Measurements from ENCODE around the gene ASB7. TPM values are rescaled to one million over a fixed set of nuclear protein-coding genes. Genes with fewer than 3 reads are reported as not detected.

The ASB7 gene
- total RNA-seq, 1 experiment from 2014 or later, result 12.9 TPM

DNA sequence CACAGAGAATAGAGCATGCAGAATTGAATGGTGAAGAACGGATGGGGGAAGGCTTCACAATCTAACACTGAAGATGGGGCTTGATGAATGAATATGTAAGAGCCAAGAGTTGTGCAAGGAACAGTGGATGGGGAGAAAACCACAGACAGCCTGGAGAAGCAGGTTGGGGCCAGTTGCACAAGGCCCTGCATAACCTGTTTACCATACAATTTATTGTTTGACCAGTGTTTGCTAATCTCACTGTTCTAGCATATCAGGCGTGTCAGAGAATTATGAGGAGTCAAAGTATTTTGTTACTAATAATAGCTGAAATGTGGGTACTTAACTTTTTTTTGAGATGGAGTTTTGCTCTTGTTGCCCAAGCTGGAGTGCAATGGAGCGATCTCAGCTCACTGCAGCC, 36.8 kb upstream of the ASB7 start (continued):
- no peak for TF ChIP-seq CREB1 (CRISPR knock-in tag; IDR thresholded peaks at IDR 0.05)
- TF ChIP-seq, protein P1, sequence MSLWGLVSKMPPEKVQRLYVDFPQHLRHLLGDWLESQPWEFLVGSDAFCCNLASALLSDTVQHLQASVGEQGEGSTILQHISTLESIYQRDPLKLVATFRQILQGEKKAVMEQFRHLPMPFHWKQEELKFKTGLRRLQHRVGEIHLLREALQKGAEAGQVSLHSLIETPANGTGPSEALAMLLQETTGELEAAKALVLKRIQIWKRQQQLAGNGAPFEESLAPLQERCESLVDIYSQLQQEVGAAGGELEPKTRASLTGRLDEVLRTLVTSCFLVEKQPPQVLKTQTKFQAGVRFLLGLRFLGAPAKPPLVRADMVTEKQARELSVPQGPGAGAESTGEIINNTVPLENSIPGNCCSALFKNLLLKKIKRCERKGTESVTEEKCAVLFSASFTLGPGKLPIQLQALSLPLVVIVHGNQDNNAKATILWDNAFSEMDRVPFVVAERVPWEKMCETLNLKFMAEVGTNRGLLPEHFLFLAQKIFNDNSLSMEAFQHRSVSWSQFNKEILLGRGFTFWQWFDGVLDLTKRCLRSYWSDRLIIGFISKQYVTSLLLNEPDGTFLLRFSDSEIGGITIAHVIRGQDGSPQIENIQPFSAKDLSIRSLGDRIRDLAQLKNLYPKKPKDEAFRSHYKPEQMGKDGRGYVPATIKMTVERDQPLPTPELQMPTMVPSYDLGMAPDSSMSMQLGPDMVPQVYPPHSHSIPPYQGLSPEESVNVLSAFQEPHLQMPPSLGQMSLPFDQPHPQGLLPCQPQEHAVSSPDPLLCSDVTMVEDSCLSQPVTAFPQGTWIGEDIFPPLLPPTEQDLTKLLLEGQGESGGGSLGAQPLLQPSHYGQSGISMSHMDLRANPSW (CRISPR knock-in tag; conservative IDR thresholded peaks at IDR 0.05; ENCODE audit: low read depth), result no peak
- TF ChIP-seq ZNF121 (CRISPR knock-in tag; IDR thresholded peaks at IDR 0.05), result no peak
- TF ChIP-seq CDX4 (CRISPR knock-in tag; IDR thresholded peaks at IDR 0.05; ENCODE audit: borderline replicate concordance), result no peak
- no peak for TF ChIP-seq NFYB (CRISPR knock-in tag; conservative IDR thresholded peaks at IDR 0.05; ENCODE audit: low read depth)
- no peak for TF ChIP-seq ELF4 (CRISPR knock-in tag; IDR thresholded peaks at IDR 0.05; ENCODE audit: low read depth)

DNA sequence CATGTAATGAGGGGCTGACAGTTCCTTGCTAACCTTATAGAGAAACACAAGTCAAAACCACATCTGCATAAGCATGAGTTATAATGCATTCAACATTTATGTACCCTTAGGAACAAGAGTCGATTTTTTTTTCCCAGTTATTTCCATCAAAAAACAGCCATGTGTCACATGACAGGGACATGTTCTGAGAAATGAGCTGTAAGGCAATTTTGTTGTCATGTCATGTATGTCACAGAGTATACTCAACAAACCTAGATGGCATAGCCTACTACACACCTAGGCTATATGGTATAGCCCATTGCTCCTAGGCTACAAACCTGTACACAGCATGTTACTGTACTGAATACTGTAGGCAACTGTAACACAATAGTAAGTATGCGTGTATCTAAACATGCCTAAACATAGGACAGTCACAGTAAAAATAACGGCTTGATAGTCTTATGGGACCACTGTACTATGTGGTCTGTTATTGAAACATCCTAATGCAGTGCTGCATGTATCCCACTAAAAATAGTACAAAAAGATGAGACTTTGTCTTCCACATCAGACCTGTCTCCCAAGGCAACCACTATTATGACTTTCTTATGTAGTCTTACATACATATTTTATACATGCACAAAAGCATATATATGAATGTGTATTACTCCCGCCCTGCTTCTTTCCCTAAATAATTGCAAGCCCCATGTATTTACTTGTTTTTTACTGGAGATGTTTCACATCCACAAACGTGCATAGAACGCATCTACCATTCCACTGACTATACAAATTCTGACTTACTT, 35.4 kb upstream of the ASB7 start:
- CTCF ChIA-PET, result no interaction called here
- H3K27me3 Mint-ChIP-seq (ENCODE audit: low read depth), result peaks cover 2% of the 10 kb centered on the region; the same call in 1 of the 2 replicates
- no peak for DNase-seq (ENCODE audit: low spot score)
- no peaks in the 10 kb centered on the region for H3K9me3 Mint-ChIP-seq
- no peak overlapping the region for H3K27ac Mint-ChIP-seq
- H3K36me3 Mint-ChIP-seq, result peaks cover 6% of the 10 kb centered on the region; the same call in 1 of the 2 replicates
- POLR2A ChIA-PET, result no interaction called here
- no peak overlapping the region for H3K4me3 Mint-ChIP-seq
- ATAC-seq, result no peak
- no peaks in the 10 kb centered on the region for H3K4me1 Mint-ChIP-seq
- TF ChIP-seq ZBTB21 (CRISPR knock-in tag; IDR thresholded peaks at IDR 0.05; ENCODE audit: borderline replicate concordance) (no peak), RELA (CRISPR knock-in tag; IDR thresholded peaks at IDR 0.05; ENCODE audit: borderline replicate concordance) (no peak), NFATC4 (CRISPR knock-in tag; IDR thresholded peaks at IDR 0.05) (no peak), FOXK1 (CRISPR knock-in tag; IDR thresholded peaks at IDR 0.05) (no peak)
- TF ChIP-seq, protein P2, sequence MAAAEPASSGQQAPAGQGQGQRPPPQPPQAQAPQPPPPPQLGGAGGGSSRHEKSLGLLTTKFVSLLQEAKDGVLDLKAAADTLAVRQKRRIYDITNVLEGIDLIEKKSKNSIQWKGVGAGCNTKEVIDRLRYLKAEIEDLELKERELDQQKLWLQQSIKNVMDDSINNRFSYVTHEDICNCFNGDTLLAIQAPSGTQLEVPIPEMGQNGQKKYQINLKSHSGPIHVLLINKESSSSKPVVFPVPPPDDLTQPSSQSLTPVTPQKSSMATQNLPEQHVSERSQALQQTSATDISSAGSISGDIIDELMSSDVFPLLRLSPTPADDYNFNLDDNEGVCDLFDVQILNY (CRISPR knock-in tag; IDR thresholded peaks at IDR 0.05), result no peak
- TF ChIP-seq, protein P3, sequence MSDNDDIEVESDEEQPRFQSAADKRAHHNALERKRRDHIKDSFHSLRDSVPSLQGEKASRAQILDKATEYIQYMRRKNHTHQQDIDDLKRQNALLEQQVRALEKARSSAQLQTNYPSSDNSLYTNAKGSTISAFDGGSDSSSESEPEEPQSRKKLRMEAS (CRISPR knock-in tag; IDR thresholded peaks at IDR 0.05), result no peak

GRCh38 chr15:100569391-100569790, 33.0 kb upstream of the ASB7 start:
- H3K4me3 Mint-ChIP-seq, result no peak overlapping the region
- ChIA-PET CTCF (no interaction called here), POLR2A (interaction anchor here (0.6 kb wide), 1 partner anchor 45 kb away, joined by 3 read pairs; no protein-coding TSS in a partner anchor)
- DNase-seq (ENCODE audit: low spot score) (no peak), ATAC-seq (no peak)
- no peaks in the 10 kb centered on the region for H3K27me3 Mint-ChIP-seq (ENCODE audit: low read depth)
- H3K27ac Mint-ChIP-seq, result 0 out of 2 replicates have a peak overlapping the region, but pooled peaks have one; percentile 20
- H3K4me1 Mint-ChIP-seq, result no peaks in the 10 kb centered on the region
- no peaks in the 10 kb centered on the region for H3K9me3 Mint-ChIP-seq
- peaks cover 14% of the 10 kb centered on the region for H3K36me3 Mint-ChIP-seq
- TF ChIP-seq, protein P4, sequence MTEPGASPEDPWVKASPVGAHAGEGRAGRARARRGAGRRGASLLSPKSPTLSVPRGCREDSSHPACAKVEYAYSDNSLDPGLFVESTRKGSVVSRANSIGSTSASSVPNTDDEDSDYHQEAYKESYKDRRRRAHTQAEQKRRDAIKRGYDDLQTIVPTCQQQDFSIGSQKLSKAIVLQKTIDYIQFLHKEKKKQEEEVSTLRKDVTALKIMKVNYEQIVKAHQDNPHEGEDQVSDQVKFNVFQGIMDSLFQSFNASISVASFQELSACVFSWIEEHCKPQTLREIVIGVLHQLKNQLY (CRISPR knock-in tag; IDR thresholded peaks at IDR 0.05), result no peak
- TF ChIP-seq CREM (CRISPR knock-in tag; IDR thresholded peaks at IDR 0.05) (no peak), MYBL2 (CRISPR knock-in tag; IDR thresholded peaks at IDR 0.05) (no peak), ZNF532 (CRISPR knock-in tag; IDR thresholded peaks at IDR 0.05; ENCODE audit: borderline replicate concordance) (no peak), SOX15 (CRISPR knock-in tag; IDR thresholded peaks at IDR 0.05) (no peak)
- TF ChIP-seq, protein P5, sequence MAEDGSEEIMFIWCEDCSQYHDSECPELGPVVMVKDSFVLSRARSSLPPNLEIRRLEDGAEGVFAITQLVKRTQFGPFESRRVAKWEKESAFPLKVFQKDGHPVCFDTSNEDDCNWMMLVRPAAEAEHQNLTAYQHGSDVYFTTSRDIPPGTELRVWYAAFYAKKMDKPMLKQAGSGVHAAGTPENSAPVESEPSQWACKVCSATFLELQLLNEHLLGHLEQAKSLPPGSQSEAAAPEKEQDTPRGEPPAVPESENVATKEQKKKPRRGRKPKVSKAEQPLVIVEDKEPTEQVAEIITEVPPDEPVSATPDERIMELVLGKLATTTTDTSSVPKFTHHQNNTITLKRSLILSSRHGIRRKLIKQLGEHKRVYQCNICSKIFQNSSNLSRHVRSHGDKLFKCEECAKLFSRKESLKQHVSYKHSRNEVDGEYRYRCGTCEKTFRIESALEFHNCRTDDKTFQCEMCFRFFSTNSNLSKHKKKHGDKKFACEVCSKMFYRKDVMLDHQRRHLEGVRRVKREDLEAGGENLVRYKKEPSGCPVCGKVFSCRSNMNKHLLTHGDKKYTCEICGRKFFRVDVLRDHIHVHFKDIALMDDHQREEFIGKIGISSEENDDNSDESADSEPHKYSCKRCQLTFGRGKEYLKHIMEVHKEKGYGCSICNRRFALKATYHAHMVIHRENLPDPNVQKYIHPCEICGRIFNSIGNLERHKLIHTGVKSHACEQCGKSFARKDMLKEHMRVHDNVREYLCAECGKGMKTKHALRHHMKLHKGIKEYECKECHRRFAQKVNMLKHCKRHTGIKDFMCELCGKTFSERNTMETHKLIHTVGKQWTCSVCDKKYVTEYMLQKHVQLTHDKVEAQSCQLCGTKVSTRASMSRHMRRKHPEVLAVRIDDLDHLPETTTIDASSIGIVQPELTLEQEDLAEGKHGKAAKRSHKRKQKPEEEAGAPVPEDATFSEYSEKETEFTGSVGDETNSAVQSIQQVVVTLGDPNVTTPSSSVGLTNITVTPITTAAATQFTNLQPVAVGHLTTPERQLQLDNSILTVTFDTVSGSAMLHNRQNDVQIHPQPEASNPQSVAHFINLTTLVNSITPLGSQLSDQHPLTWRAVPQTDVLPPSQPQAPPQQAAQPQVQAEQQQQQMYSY (CRISPR knock-in tag; IDR thresholded peaks at IDR 0.05), result no peak

Measured in WTC11 (cell line).